HEK293T (cell line): ENCODE results near the gene CRAT.

ENCODE experiments used
- ARNT ChIP-seq: fragments of 450-650 bp; IDR thresholded peaks from 2 replicates; pipeline ENCODE4 v1.6.1; 2017; ENCODE audit warnings: mild to moderate bottlenecking
- BHLHE40 ChIP-seq: fragments of 450-650 bp; IDR thresholded peaks from 2 replicates; pipeline ENCODE4 v1.6.1; 2016; ENCODE audit warnings: mild to moderate bottlenecking, moderate library complexity, borderline replicate concordance
- CTBP1 ChIP-seq: fragments of 450-650 bp; IDR thresholded peaks from 2 replicates; pipeline ENCODE4 v1.6.1; 2016; ENCODE audit warnings: borderline replicate concordance
- ELF4 ChIP-seq: fragments of 450-650 bp; IDR thresholded peaks from 2 replicates; pipeline ENCODE4 v1.6.1; 2017; ENCODE audit warnings: antibody characterized with exemption
- FOXK2 ChIP-seq: fragments of 450-650 bp; IDR thresholded peaks from 2 replicates; pipeline ENCODE4 v1.6.1; 2016; ENCODE audit warnings: mild to moderate bottlenecking
- FOXM1 ChIP-seq: fragments of 450-650 bp; IDR thresholded peaks from 2 replicates; pipeline ENCODE4 v1.6.1; 2017; ENCODE audit warnings: mild to moderate bottlenecking, borderline replicate concordance
- HDGF ChIP-seq: fragments of 450-650 bp; IDR thresholded peaks from 2 replicates; pipeline ENCODE4 v1.6.1; 2017; ENCODE audit warnings: antibody characterized with exemption, borderline replicate concordance
- L3MBTL2 ChIP-seq: fragments of 450-650 bp; conservative IDR thresholded peaks from 2 replicates; pipeline ENCODE4 v1.6.1; 2016; ENCODE audit warnings: mild to moderate bottlenecking
- NFRKB ChIP-seq: fragments of 450-650 bp; IDR thresholded peaks from 2 replicates; pipeline ENCODE4 v1.6.1; 2016; ENCODE audit warnings: mild to moderate bottlenecking, moderate library complexity
- SP1 ChIP-seq: fragments of 450-650 bp; IDR thresholded peaks from 2 replicates; pipeline ENCODE4 v1.6.1; 2017
- SUZ12 ChIP-seq: fragments of 450-650 bp; IDR thresholded peaks from 2 replicates; pipeline ENCODE4 v1.6.1; 2016; ENCODE audit warnings: mild to moderate bottlenecking
- TARDBP ChIP-seq: fragments of 450-650 bp; IDR thresholded peaks from 2 replicates; pipeline ENCODE4 v1.6.1; 2016

DNA sequence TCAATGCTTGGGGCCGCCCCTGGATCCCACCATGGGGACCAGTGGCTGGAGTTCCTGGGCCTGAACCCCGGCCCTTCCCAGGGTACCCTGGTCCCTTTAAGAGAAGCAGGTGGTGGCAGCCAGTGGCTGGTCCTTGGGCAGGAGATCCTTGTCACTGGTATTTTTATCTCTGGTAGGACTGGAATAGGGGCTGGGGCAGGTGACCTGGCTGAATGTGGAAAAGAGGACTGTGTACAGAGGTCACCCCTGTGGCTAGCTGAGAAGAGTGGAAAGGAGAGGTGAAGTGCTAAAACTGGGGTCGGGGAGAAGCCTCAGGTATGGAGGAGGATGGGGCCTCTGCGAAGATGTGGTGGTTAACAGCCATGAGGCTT lies 7.0 kb downstream of the CRAT start:
- TF ChIP-seq NFRKB (no peak), L3MBTL2 (no peak), SUZ12 (no peak), SP1 (no peak), TARDBP (no peak), HDGF (no peak), BHLHE40 (no peak), FOXM1 (no peak), FOXK2 (no peak), ELF4 (no peak), ARNT (no peak), CTBP1 (no peak)
